ENCODE measurements around the gene DNAH1.

DNA sequence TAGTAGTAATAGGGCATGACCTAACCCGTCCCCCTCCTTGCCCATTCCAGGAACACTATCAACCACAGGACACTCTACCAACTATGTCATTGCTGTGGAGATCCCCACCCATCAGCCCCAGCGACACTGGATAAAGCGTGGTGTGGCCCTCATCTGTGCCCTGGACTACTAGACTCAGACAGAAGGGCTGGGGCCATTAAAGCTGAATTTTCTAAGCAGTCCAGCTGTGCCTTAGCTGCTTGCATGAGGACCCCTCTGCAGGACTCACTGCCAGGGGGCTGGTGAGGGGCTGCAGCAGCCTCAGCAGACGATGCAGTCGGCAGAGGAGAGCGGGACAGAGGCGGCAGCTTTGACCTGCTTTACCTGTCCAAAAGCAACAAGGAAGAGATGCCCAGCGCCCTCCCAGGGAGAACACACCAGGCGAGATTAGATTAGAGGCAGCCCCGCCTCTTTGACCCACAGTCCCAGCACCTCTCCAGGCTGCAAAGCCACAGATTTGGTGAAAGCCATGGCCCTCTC is 84.2 kb downstream of the DNAH1 start:
- TF ChIP-seq, protein P1, sequence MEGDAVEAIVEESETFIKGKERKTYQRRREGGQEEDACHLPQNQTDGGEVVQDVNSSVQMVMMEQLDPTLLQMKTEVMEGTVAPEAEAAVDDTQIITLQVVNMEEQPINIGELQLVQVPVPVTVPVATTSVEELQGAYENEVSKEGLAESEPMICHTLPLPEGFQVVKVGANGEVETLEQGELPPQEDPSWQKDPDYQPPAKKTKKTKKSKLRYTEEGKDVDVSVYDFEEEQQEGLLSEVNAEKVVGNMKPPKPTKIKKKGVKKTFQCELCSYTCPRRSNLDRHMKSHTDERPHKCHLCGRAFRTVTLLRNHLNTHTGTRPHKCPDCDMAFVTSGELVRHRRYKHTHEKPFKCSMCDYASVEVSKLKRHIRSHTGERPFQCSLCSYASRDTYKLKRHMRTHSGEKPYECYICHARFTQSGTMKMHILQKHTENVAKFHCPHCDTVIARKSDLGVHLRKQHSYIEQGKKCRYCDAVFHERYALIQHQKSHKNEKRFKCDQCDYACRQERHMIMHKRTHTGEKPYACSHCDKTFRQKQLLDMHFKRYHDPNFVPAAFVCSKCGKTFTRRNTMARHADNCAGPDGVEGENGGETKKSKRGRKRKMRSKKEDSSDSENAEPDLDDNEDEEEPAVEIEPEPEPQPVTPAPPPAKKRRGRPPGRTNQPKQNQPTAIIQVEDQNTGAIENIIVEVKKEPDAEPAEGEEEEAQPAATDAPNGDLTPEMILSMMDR (optimal IDR thresholded peaks at IDR 0.05 in 1 of 3, IDR thresholded peaks at IDR 0.05 in 1 of 3, conservative IDR thresholded peaks at IDR 0.05 in 1 of 3; ENCODE audit: extremely low read depth in 1 of 3, insufficient read depth in 2 of 3, low read length in 3 of 3): no peak
- TF ChIP-seq EZH2 (IDR thresholded peaks at IDR 0.05; ENCODE audit: low read length): no peak

Data from keratinocyte (primary cell).